ENCODE results near the gene OR2A14.
"Not testable (repeated sequence)": the region's sequence is repeated elsewhere in the genome, so short reads cannot be mapped to it uniquely, and the experiment has no call there.

The OR2A14 gene, protein sequence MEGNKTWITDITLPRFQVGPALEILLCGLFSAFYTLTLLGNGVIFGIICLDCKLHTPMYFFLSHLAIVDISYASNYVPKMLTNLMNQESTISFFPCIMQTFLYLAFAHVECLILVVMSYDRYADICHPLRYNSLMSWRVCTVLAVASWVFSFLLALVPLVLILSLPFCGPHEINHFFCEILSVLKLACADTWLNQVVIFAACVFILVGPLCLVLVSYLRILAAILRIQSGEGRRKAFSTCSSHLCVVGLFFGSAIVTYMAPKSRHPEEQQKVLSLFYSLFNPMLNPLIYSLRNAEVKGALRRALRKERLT

DNA sequence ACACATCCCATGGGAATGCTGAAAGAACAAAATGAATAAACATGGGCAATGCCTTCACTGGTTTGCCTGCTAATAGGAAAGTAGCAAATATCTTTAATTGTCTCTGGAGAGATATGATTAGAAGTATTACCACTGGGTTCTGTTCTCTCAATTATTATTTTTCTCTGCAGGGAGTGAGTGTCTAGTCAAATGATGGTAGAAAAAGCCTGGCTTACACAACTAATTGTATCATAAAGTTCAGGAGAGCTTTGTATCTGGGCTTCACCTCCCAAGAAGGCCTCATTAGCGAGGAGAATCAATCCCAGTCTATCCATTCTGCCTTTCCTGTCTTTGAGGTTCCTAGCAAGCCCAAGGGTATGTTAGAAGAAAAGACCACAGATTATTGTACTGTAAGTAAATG is at the start of gene OR2A14:
Gene OR2A14, plus strand, starts transcription at position 301 of the 400 bp plus-strand sequence. CDS start 5,937 bp downstream, outside the sequence.
- DNase-seq: no peak

DNA sequence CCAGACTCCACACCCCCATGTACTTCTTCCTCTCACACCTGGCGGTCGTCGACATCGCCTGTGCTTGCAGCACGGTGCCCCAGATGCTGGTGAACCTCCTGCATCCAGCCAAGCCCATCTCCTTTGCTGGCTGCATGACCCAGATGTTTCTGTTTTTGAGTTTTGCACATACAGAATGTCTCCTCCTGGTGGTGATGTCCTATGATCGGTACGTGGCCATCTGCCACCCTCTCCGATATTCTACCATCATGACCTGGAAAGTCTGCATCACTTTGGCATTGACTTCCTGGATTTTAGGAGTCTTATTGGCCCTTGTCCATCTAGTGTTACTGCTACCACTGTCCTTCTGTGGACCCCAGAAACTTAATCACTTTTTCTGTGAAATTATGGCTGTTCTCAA is 48.6 kb upstream of the OR2A14 start:
- no peak for DNase-seq

DNA sequence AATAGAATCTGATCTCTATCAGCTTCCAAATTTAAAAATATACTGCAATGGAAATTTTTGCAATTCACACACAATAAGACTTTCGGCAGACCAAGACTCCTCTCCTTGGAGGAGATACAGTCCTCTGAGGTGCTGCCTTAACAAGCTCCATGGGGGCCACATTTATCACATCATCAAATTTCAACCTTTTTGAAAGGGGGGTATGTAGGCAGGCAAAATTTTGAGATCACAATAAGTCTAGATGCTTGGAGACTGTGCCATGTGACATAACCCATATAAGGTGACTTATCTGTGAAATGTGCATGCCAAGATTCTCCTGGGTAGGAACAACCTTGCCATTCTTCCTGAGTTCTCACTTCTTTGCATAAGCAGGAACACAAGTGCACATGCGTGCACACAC is 37.0 kb upstream of the OR2A14 start, which contains the start of gene OR2A12:
Gene OR2A12, plus strand, starts transcription at position 301 of the 400 bp plus-strand sequence. CDS start 8,830 bp downstream, outside the sequence.
- no peak for DNase-seq

DNA sequence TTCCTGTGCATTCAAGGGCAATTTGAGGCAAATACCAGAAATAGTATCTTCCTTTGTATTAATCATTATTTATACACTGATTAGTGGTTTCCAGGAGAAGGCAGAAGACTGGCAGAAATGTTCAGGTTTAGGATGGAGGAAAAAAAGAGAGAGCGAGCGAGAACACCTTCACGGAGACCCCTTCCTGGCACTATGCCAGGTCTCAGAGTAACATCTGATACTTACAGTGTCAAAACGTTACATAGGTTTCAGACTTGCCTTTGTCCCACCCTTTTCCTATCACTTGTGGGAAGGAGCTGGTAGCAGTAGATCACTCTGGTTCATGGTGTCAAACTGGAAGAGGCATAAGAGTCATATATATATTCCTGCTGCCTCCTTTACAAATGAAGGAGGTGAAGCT is 36.2 kb upstream of the OR2A14 start:
- DNase-seq: no peak

DNA sequence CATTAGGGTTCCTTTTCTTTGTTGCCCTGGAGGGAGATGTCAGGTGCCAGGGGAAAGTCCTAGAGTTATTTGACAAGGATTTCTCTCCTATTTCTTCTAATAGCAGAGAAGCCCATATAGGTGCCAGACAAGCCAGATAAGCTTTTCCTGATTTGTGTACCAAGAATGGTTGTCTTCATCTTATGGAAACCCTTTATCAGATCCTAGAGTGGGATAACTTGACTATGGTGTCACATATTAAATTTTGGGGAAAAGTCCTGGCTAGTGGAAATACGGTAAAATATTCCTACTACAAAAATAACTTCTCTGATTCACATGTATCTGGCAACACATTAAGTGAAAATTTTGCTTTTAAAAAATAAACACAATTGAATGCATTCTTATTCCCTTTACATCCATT is 35.7 kb upstream of the OR2A14 start:
- DNase-seq: no peak

DNA sequence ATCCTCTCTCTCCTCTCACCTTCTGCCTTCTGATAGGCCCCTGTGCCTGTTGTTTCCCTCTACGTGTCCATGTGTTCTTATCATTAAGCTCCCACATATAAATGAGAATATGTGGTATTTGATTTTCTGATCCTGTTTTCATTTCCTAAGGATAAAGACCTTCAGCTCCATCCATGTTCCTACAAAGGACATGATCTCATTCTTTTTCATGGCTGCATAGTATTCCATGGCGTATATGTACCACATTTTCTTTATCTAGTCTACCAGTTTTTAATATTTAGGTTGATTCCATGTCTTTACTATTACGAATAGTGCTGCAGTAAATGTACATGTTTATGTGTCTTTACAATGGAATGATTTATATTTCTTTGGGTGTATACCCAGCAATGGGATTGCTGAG is 32.3 kb upstream of the OR2A14 start:
- DNase-seq: no peak

DNA sequence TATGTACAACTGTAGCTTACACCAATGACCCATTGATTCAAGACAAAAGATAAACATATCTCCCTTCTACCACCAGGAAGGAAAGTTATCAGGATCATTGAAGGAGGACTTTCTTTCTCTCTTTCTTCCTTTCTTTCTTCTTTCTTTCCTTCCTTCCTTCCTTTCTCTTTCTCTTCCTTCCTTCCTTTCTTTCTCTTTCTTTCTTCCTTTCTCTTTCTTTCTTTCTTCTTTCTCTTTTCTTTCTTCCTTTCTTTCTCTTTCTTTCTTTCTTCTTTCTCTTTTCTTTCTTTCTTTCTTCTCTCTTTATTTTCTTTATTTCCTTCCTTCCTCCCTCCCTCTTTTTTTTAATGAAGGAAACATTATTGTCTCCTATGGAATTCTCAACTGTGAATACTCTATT is 24.2 kb upstream of the OR2A14 start:
- no peak for DNase-seq

DNA sequence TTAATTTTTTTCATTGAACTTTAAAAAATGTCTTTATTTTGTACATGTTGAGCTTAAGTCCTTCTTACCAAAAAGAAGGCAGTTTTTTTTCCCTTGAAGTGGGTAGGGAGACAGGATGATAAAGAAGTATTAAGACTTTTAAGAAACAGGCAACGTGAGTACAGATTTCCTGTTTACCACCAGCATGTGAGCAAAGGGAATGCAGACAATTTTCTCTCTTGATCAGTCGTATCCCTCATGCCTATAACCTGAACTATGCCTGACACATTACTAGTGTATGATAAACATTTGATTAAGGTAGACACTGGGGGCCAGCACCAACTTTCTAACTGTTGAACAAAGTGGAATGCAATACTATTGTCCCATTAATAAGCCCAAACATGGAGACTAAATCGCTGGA is 22.4 kb upstream of the OR2A14 start:
- DNase-seq: no peak

DNA sequence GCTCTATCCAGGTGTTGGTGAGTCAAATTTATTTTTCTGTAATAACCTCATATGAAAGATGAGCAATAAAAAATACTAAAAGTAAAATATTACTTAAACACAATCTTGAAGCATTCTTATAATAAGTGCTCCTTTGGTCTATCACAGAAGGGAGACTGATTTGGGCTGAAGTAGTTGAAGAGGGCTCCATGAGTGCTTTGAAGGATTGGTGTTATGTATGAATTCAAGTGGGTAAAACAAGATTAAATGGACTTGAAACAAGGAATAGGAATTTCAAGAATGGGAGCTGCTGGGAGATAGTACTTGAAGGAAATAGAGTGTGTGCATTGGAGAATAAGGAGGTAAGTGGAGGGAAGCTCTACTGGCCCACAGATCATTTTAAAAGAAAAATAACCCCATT is 20.9 kb upstream of the OR2A14 start:
- no peak for DNase-seq

DNA sequence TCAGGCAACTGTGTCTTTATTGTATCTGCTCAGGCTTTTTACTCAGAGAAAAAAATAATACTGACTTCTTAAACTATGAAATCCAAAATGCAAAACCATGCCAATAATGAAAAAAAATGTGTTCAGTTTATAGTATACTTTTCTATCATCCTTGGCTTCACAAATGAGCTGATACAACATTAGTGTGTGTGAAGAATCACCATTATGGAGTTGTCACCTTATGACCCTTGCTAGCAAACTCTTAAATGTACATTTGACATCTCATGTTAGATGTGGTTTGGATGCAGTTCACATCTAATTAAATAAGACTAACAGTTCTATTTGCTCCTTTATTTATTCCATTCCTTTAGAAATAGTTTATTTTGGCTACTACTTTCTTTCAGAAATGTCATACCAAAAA is 17.8 kb upstream of the OR2A14 start:
- no peak for DNase-seq

DNA sequence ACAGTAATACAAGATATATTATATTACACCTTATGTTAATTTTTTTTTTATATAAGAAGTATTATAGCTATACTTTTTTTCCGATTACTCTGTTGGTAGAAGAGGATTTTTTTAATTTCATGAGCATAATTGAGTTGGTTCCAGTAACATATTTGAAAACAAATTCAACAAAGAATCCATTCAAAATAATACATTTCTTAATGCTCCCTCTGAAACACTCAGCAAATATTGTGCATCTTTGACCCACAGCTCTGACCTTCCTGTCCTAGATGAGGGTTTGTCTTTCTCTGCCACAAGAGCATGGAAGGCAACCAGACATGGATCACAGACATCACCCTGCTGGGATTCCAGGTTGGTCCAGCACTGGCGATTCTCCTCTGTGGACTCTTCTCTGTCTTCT is 13.7 kb upstream of the OR2A14 start, which contains the start of gene OR2A2:
Gene OR2A2, plus strand, starts transcription at position 301 of the 400 bp plus-strand sequence. Its CDS starts 0 bp downstream, at position 301.
- no peak for DNase-seq

DNA sequence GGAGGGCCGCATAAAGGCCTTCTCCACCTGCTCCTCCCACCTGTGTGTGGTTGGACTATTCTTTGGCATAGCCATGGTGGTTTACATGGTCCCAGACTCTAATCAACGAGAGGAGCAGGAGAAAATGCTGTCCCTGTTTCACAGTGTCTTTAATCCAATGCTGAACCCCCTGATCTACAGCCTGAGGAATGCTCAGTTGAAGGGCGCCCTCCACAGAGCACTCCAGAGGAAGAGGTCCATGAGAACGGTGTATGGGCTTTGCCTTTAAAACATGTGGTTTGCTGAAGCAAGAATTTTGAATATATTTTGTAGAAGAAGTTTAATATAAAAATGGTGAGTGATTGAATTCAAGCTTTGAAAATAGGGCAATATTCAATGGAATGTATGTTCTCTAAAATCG is 12.7 kb upstream of the OR2A14 start:
- DNase-seq: no peak

DNA sequence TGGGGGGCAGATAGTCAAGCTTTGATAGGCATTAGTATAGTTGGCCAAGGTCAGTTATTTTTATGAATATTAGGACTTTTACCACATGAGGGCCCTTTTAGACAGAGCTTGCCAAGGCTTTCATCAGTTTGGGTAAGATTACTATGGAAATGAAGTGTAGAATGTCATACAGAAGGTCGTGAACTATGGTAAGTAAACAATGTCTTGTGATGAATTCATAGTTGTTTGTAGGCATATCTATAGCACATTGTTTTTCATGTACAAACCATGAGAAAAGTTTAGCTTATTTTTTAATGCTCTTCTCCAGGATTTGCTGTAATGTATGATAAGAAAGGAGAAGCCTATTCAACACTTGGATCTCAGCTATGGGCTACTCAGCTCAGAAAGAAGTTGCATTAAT is 9.3 kb upstream of the OR2A14 start:
- no peak for DNase-seq

DNA sequence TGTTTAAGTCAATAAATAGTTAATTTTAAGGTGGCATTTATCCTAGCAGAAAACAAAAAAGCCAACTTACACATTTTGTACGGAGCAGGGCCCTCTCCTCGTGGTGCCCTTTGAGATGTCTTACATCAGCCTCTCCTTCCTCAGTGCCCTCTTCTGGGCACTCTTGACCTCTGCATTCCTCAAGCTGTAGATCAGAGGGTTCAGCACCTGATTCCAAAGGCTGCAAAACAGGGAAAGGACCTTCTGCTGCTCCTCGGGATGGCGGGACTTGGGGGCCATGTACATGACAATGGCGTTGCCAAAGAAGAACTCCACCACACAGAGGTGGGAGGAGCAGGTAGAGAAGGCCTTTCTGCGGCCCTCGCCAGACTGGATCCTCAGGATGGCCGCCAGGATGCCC is 4.6 kb upstream of the OR2A14 start:
- no peak for DNase-seq

DNA sequence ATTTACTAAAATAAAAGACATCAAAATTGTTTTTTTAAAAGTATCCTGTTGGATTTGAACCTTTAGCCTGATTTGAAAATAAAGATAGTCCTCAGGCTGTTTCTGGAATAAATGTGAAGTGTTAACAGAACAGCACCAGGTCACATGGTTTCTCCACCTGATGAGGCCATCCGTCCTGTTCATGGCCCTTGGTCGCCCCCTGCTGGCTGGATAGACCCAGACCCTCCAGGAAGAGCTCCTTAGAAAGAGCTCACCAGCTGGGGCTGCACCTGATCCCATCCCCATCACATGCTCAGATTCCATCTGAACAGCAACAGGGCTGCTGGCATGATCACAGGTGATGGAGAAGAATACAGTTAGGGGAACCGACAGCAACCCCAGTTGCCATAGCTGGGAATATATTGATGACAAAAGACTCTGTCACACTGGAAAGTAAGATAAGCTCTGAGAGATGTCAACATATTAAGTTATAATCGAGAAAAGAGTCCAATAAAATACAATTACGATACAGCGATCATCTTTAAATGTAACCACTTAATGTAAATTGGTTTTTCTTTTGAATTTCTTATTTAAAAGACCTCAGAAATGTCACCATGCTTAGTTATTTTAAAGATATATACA is 4.8 kb downstream of the OR2A14 start:
- peak; percentile 83 for DNase-seq

DNA sequence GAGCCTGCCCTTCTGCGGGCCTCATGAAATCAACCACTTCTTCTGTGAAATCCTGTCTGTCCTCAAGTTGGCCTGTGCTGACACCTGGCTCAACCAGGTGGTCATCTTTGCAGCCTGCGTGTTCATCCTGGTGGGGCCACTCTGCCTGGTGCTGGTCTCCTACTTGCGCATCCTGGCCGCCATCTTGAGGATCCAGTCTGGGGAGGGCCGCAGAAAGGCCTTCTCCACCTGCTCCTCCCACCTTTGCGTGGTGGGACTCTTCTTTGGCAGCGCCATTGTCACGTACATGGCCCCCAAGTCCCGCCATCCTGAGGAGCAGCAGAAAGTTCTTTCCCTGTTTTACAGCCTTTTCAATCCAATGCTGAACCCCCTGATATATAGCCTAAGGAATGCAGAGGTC is 6.6 kb downstream of the OR2A14 start:
- DNase-seq: not testable (repeated sequence)

DNA sequence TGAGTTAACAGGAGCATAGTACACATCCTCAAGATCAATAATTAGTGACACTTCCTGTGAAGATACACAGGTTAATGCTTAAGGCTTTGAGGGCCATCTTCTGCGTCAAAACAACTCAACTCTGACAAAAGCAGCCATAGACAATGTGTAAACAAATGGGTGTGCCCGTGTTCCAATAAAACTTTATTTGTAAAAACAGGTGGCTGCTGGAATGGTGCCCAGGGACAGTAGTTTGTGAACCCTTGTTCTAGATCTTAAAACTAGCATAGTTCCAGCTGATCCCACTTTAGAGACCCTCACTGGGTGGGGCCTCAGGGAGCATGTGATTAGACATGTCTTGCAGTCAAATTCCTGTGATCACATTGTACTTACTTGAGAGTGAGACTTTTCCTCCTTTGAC is 7.8 kb downstream of the OR2A14 start:
- DNase-seq: no peak

DNA sequence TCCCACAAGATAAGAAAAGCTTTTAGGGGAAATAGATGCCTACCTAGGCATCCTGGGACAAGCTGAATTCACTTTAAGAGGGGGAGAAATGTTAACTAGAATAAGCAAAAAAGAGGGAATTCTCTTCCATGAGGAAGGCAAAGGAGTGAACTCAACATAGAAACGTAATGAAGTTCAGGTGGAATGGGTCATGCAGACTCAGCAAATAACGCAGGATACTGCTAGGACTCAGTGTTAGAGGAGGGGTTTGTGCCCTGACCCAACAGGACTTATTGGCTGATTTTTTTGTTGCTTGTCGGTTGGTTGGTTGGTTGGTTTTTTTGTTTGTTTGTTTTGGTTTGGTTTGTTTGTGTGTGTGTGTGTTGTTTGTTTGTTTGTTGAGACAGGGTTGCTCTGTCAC is 9.3 kb downstream of the OR2A14 start:
- DNase-seq: no peak

DNA sequence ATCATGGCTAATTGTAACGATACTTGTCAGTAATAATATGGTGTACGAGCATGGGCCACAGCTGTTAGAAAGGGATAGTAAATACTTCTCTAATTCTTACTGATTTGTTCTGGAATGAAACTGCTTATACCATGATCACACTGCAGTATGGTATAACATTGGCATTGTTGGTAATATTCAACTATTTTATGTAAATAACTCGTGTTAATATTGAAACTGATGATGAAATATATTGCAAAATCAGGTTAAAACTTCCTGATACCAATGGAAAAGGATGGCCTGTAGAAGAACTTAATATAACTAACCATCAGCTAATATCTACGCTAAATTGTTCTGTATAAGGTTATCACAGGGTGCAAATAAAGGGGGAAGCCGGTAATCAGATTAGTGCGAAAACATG is 10.3 kb downstream of the OR2A14 start:
- DNase-seq: no peak

DNA sequence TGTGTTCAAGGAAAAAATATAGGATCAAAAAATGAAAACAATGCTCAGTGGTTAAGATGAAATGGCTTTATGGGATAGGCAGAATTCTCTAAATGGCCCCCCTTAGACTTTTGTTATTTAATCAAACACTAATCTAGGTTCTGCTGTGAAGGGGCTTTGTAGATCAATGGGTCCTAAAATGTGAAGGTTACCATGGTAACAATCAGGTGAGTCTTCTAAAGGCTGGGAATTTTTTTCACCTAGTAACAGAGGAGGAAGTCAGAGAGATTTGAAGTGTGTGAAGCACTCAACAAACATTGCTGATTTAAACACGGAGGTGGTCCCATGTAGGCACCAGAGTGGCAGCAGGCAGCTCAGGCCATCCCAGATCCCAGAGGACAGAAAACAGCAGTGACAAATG is 11.1 kb downstream of the OR2A14 start:
- no peak for DNase-seq

DNA sequence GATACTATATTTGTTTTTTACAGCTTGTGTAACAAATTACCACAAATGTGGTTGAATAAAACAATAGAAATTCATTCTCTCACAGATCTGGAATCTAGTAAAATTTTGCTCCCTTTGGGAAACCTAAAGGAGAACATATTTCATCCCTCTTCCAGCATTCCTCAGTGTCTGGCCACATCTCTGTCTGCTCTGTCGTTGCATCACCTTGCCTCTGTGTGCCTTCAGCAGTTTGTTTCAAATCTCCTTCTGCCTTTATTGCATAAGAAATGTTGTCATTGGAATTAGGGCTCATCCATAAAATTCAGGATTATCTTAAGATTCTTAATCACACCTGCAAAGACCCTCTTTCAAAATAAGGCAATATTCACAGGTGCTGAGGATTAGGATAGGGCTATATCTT is 14.5 kb downstream of the OR2A14 start:
- DNase-seq: no peak

DNA sequence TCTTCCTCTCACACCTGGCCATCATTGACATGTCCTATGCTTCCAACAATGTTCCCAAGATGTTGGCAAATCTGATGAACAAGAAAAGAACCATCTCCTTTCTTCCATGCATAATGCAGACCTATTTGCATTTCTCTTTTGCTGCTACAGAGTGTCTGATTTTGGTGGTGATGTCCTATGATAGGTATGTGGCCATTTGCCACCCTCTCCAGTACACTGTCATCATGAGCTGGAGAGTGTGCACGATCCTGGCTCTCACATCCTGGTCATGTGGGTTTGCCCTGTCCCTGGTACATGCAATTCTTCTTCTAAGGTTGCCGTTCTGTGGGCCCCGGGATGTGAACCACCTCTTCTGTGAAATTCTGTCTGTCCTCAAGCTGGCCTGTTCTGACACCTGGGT is 19.2 kb downstream of the OR2A14 start:
- DNase-seq: no peak

DNA sequence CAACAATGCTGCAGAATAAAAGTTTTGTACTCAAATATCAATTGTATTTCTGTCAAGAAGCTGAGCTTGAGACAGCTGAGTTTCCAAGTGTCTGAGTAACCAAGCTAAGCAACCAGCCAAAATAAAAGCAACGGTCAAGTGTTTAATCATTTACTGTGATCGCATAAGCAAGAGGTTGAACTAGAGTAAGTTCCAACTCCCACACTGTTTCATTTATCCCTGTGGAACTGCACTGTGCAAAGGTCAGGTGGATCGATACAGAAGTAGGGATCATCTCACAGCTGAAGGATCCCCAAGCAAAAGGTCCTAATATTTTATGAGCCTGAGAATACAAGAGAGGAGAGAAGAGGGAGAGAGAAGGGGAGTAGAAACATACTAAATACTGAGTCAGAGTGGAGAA is 21.4 kb downstream of the OR2A14 start:
- no peak for DNase-seq

DNA sequence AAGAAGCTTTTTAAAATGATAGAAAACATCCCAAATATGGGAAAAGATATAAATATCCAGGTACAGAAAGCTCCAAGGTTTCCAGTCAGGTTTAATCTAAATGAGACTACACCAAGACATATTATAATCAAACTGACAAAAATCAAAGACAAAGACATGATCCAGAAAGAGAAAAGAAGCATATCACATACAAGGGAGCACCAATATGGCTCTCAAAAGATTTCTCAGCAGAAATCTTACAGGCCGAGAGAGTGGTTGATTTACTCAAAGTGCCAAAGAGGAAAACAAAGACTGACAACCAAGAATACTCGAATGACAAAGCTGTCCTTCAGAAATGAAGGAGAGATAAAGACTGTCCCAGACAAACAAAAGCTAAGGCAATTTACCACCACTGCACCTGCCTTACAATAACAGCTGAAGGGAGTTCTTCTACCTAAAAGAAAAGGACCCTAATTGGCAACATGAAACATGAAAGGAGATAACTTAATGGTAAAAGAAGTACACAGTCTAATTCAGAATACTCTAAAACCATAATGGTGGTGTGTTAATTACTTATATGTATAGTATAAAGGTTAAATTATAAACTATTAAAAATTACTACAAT is 25.4 kb downstream of the OR2A14 start:
- DNase-seq: no peak
